Esophagus squamous epithelium (tissue), 4 donors: Measurements from ENCODE around the gene ZFAND3.

ENCODE experiments used
- CTCF ChIP-seq, 6 experiments: fragments of 450-650 bp in 4 of 6; fragments of 200-600 bp in 2 of 6; sonication (generic) in 2 of 6; IDR thresholded peaks; one replicate each; pipeline ENCODE4 v1.5.1; 2016 to 2019; ENCODE audit warnings: antibody characterized with exemption in 6 of 6, mild to moderate bottlenecking in 4 of 6, moderate library complexity in 4 of 6
- POLR2A ChIP-seq, 4 donors: fragments of 450-650 bp; IDR thresholded peaks; one replicate each; pipeline ENCODE4 v1.6.1; 2017; ENCODE audit warnings: antibody characterized with exemption in 4 of 4, mild to moderate bottlenecking in 4 of 4, moderate library complexity in 3 of 4

GRCh38 chr6:37845026-37845911 lies 25.7 kb downstream of the ZFAND3 start:
- TF ChIP-seq POLR2A (IDR thresholded peaks at IDR 0.05), result no peak
- no peak for TF ChIP-seq CTCF (IDR thresholded peaks at IDR 0.05)
